CD4-positive, alpha-beta T cell treated with Interleukin-6 for 4 hours (primary cell): ENCODE results near the gene TNNT3.
A peak's percentile ranks its signal among the peaks of the same experiment; 100 is the strongest.
"Not testable (repeated sequence)": the region's sequence is repeated elsewhere in the genome, so short reads cannot be mapped to it uniquely, and the experiment has no call there.

Experiments used
- DNase-seq: peaks from one replicate; pipeline ENCODE4 v3.0.0-alpha.2; 2020; ENCODE audit warnings: mixed read lengths

TNNT3 gene

GRCh38 chr11:1919391-1920127, at the start of gene TNNT3:
TSS of gene TNNT3 (plus strand) at chr11:1919703. CDS start at chr11:1922875, 3,172 bp downstream.
- DNase-seq = no peak

GRCh38 chr11:1870326-1870696, 49.2 kb upstream of the TNNT3 start:
- DNase-seq = no peak

GRCh38 chr11:1870721-1871466, 48.6 kb upstream of the TNNT3 start:
- DNase-seq = peak; percentile 68

- no peak for DNase-seq
These were observed 48.0 kb upstream of the TNNT3 start for GRCh38 chr11:1871531-1871930.

- no peak for DNase-seq
These were observed 47.1 kb upstream of the TNNT3 start for GRCh38 chr11:1872267-1872985.

GRCh38 chr11:1873048-1873812, 46.3 kb upstream of the TNNT3 start:
- no peak for DNase-seq

- not testable (repeated sequence) for DNase-seq
These were observed 45.7 kb upstream of the TNNT3 start for GRCh38 chr11:1873813-1874150.

GRCh38 chr11:1874441-1875092, 44.9 kb upstream of the TNNT3 start:
- DNase-seq = not testable (repeated sequence)

- no peak for DNase-seq
These were observed 44.2 kb upstream of the TNNT3 start for GRCh38 chr11:1875093-1875850.

GRCh38 chr11:1875851-1876301, 43.6 kb upstream of the TNNT3 start:
- DNase-seq = not testable (repeated sequence)

GRCh38 chr11:1876361-1877063, 43.0 kb upstream of the TNNT3 start:
- no peak for DNase-seq

- no peak for DNase-seq
These were observed 42.0 kb upstream of the TNNT3 start for GRCh38 chr11:1877211-1878136.

- DNase-seq = no peak
These were observed 41.1 kb upstream of the TNNT3 start for GRCh38 chr11:1878137-1879031.

- DNase-seq = no peak
These were observed 40.1 kb upstream of the TNNT3 start for GRCh38 chr11:1879342-1879940.

- no peak for DNase-seq
These were observed 39.4 kb upstream of the TNNT3 start for GRCh38 chr11:1879941-1880720.

GRCh38 chr11:1880746-1881441, 38.6 kb upstream of the TNNT3 start:
- no peak for DNase-seq
